Dendritic cell treated with granulocyte-macrophage colony-stimulating factor and Interleukin-4, amounts not matched to agents 40 ng/mL and 50 ng/mL, for 4 days (primary cell): Measurements from ENCODE around the gene KAT2A.

Source experiments
- H3K27ac Mint-ChIP-seq: one replicate; pipeline ENCODE4 v1.8.0; 2022; ENCODE audit warnings: mild to moderate bottlenecking, mixed read lengths
- H3K27me3 Mint-ChIP-seq: one replicate; pipeline ENCODE4 v1.8.0; 2022; ENCODE audit warnings: mild to moderate bottlenecking, mixed read lengths
- H3K36me3 Mint-ChIP-seq: one replicate; pipeline ENCODE4 v1.8.0; 2022; ENCODE audit warnings: low read depth, mixed read lengths
- H3K4me1 Mint-ChIP-seq: one replicate; pipeline ENCODE4 v1.8.0; 2022; ENCODE audit warnings: low read depth, mixed read lengths
- H3K4me3 Mint-ChIP-seq: one replicate; pipeline ENCODE4 v1.8.0; 2022; ENCODE audit warnings: mild to moderate bottlenecking, moderate library complexity, mixed read lengths
- H3K9me3 Mint-ChIP-seq: one replicate; pipeline ENCODE4 v1.8.0; 2022; ENCODE audit warnings: mixed read lengths
- intact Hi-C: fragments of 100-400 bp; cut with micrococcal nuclease; formaldehyde crosslinking; loops from one replicate; pipeline ENCODE4 v1.15.0; 2022

The KAT2A gene

DNA sequence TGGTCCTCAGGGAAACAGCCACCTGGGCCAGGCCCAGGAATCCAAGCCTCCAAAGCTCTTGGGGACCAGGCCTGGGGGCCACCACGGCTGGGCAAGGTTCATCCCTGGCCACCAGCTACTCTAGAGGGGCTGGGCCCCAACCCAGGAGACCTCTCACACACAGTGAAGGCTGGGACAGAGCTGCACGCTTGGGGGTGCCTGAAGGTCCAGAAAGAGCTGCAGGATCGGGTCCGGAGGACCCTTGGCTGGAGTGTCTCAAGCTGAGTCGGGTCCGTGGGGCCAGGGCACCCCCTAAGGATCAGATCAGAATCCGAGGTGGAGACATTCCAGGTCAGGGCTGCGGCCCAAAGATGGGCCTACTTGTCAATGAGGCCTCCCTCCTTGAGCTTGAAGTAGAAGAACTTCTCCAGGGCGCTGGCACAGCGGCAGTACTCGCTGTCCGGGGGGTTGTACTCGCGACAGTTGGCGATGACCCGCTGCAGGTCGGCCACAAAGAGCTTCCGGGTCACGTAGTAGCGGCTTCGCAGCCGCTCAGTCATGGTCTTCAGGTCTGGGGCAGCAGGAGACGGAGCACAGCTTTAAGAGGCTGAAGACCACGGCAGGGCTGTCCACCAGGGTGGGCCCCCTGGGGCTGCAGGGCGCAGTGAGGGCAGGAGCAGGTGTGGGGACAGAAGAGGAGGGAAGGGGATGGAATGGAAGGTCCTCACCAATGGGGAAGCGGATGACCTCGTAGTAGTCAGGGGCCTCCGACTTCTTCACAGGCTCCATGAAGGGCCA is 7.7 kb downstream of the KAT2A start:
- Mint-ChIP-seq H3K27ac (peak overlapping the region; percentile 93), H3K9me3 (no peaks in the 10 kb centered on the region), H3K4me1 (peaks cover 57% of the 10 kb centered on the region), H3K36me3 (peaks cover 78% of the 10 kb centered on the region), H3K27me3 (no peaks in the 10 kb centered on the region), H3K4me3 (no peak overlapping the region)
- intact Hi-C loops: no loop called here

- Mint-ChIP-seq H3K27me3 (no peaks in the 10 kb centered on the region), H3K4me3 (peak within 1 kb of the TSS; percentile 73), H3K27ac (peak within 1 kb of the TSS; percentile 93), H3K36me3 (peaks cover 75% of the 10 kb centered on the region), H3K4me1 (peaks cover 64% of the 10 kb centered on the region), H3K9me3 (no peaks in the 10 kb centered on the region)
- intact Hi-C loops: loop anchor here (1.0 kb wide), 1 partner anchor 146 kb away; the partner anchor contains the start of gene CNP
Measured at GRCh38 chr17:42112552-42113176, 8.5 kb downstream of the KAT2A start, which contains the start of gene DHX58. Gene DHX58, minus strand, starts transcription at chr17:42112714. Its CDS starts 822 bp downstream, at chr17:42111892.

GRCh38 chr17:42111871-42112551 is 9.2 kb downstream of the KAT2A start:
- Mint-ChIP-seq H3K36me3 (peaks cover 68% of the 10 kb centered on the region), H3K9me3 (no peaks in the 10 kb centered on the region), H3K27ac (peak overlapping the region; percentile 93), H3K27me3 (no peaks in the 10 kb centered on the region), H3K4me3 (peak overlapping the region; percentile 73), H3K4me1 (peaks cover 63% of the 10 kb centered on the region)
- intact Hi-C loops: loop anchor here (1.0 kb wide), 1 partner anchor 146 kb away; the partner anchor contains the start of gene CNP

DNA sequence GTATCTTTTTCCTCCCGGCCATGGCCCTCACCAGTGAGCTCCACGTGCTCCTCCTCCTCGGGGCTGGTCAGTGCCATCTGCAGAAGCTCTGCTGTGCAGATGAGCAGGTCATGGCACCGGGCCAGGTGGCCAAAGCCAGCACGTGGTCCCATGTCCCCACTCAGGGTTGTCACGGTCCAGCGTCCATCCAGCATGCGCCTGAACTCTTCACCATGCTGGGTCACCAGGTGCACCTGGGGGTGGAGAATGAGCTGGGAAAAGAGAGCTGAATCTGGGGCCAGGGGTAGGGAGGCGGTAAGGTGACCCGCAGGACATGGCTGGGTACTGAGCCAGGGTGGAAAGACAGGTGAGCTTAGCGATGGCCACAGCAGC is 9.9 kb downstream of the KAT2A start:
- H3K4me3 Mint-ChIP-seq: no peak overlapping the region
- H3K4me1 Mint-ChIP-seq: peaks cover 59% of the 10 kb centered on the region
- H3K27ac Mint-ChIP-seq: peak overlapping the region; percentile 93
- H3K36me3 Mint-ChIP-seq: peaks cover 70% of the 10 kb centered on the region
- no peaks in the 10 kb centered on the region for H3K9me3 Mint-ChIP-seq
- intact Hi-C loops: no loop called here
- H3K27me3 Mint-ChIP-seq: no peaks in the 10 kb centered on the region

DNA sequence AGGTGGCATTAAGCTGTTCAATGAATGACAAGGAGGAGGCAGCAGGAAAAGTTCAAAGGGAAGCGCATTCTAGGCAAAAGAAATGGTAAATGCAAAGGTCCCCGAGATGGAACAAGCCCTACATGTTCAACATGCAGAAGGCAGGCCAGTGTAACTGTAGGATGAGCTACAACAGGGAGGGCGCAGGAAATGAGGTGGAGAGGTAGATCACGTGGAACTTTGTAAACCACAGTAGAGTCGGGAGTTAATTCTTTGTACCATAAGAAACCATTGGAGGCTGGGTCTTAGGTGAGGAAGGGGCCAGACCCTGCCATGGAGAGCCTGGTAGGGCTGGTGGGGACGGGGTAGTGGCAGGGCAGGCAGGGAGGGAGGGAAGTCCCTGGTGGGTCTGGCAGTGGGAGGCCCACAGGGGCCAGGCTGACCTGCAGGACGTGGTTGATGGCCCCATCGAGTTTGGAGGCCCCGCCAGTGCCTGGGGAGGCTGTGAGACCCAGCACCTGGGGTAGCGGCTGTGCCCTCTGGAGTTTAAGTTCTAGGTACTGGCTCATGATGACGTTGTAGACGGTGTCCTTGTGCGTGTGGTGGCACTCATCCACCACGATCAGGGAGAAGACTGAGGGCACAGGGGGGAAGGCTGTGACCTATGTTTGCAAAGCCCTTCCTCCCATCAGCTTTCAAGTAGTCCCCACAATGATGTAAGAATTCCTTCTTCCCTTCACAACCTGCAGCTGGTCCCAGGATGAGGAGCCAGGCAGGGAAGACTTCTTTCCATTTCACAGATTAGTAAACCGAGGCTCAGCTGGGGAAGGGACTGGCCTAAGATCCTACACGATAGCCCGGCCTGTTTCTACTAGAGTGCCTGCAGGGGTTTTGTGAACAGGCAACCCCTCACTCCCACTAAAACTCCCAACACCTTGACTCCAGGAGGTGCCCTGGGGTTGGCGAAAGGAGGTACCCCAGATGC is 10.6 kb downstream of the KAT2A start:
- H3K9me3 Mint-ChIP-seq: no peaks in the 10 kb centered on the region
- H3K36me3 Mint-ChIP-seq: peaks cover 71% of the 10 kb centered on the region
- no peak overlapping the region for H3K4me3 Mint-ChIP-seq
- peaks cover 2% of the 10 kb centered on the region for H3K27me3 Mint-ChIP-seq
- peak overlapping the region; percentile 93 for H3K27ac Mint-ChIP-seq
- H3K4me1 Mint-ChIP-seq: peaks cover 59% of the 10 kb centered on the region
- intact Hi-C loops: no loop called here

DNA sequence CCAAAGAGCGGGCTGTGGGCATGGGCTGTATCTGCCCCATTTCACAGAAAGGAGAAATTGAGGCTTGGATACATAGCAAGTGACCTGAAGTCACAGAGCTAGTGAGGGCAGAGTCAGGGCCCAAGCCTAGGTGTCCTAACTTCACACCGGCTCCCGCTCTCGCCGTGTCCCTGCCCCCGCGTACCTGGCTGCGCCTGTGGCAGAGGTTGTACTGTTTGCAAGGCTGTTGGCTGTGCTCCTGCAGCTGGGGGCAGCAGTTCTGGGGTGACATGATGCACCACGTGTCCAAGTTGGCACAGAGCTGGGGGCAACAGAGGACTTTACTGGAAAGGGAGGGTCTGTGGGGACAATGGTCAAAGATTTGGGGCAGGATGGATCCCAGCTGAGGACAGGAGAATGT is 12.1 kb downstream of the KAT2A start:
- peaks cover 71% of the 10 kb centered on the region for H3K36me3 Mint-ChIP-seq
- H3K27me3 Mint-ChIP-seq: peaks cover 2% of the 10 kb centered on the region
- H3K9me3 Mint-ChIP-seq: no peaks in the 10 kb centered on the region
- intact Hi-C loops: no loop called here
- peaks cover 51% of the 10 kb centered on the region for H3K4me1 Mint-ChIP-seq
- H3K27ac Mint-ChIP-seq: no peak overlapping the region
- no peak overlapping the region for H3K4me3 Mint-ChIP-seq

DNA sequence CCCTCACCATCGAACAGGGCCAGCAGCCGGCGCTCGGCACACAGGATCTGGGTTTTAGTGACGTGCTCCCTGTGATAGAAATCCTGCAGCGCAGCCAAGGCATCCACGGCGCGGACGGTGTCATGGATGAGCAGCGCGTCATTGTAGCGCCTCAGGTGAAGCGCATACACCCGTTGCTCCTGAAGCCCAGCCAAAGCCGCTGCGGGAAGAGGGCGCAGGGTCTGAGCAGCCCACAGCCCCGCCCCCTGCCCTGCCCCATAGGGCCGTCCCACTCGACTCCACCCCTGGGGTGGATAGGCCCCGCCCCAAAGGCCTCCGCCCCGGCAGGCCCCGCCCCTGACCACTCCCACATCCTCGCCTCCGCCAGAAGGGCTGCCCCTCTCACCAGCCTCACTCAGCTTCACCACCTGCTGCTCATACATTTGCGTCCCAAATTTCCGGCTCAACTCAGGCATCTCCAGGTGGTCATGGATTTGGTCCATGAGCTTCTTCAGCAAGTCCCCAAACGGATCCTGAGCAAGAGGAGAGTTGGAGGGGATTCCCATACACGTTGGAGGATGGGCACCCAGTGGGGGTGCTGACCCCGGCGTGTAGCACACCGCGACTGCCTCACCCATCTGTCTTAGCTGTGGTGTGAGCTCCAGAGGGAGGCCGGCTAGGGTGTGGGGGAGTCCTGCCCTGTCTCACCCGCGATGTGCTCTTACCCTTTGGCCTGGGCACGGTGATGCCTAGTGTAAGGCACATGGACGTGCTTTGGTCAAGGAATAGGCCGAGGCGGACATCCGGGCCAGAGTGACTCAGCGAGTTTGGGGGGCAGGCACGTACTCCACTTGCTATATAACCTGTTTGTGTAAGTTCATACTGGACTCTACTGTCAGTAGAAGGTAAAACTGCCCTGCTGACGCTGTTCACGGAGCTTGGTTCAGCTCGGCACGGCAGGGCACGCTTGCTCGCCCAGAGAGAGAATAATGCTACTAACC is 13.3 kb downstream of the KAT2A start:
- peaks cover 75% of the 10 kb centered on the region for H3K36me3 Mint-ChIP-seq
- intact Hi-C loops: no loop called here

DNA sequence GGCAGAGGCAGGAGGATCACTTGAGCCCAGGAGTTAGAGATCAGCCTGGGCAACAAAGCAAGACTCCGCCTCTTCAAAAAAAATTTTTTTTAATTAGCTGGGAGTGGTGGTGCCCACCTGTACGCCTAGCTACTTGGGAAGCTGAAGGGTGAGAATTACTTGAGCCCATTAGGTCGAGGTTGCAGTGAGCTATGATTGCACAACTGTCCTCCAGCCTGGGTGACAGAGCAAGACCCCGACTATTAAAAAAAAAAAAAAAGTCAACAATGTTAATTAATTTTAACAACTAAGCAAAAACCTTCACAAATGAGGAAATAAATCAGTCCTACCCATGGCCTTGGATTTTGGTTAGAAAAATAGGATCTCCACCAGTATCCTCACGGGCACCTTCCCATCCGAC is 14.0 kb downstream of the KAT2A start:
- Mint-ChIP-seq H3K36me3 (peaks cover 82% of the 10 kb centered on the region), H3K27me3 (peaks cover 2% of the 10 kb centered on the region), H3K4me1 (peaks cover 33% of the 10 kb centered on the region), H3K9me3 (no peaks in the 10 kb centered on the region), H3K27ac (peak overlapping the region; percentile 44), H3K4me3 (peak overlapping the region; percentile 71)
- intact Hi-C loops: no loop called here

More for the DNA sequence above, 13.3 kb downstream of the KAT2A start:
- no peaks in the 10 kb centered on the region for H3K9me3 Mint-ChIP-seq
- peaks cover 2% of the 10 kb centered on the region for H3K27me3 Mint-ChIP-seq
- peak overlapping the region; percentile 44 for H3K27ac Mint-ChIP-seq
- H3K4me1 Mint-ChIP-seq: peaks cover 39% of the 10 kb centered on the region
- H3K4me3 Mint-ChIP-seq: peak overlapping the region; percentile 71

DNA sequence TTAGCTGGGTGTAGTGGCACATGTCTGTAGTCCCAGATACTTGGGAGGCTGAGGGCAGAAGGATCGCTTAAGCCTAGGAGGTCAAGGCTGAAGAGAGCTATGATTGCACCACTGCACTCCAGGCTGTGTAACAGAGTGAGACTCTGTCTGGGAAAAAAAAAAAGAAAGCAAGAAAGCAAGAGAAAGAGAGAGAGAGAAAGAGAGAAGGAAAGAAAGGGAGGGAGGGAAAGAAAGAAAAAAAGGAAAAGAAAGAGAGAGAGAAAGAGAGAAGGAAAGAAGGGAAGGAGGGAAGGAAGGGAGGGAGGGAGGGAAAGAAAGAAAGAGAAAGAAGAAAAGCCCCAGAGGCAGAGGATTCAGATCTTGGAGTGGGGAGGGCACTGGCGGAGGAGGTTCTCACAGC is 15.2 kb downstream of the KAT2A start:
- Mint-ChIP-seq H3K27ac (no peak overlapping the region), H3K27me3 (peaks cover 2% of the 10 kb centered on the region), H3K9me3 (no peaks in the 10 kb centered on the region), H3K4me1 (peaks cover 28% of the 10 kb centered on the region), H3K4me3 (no peak overlapping the region), H3K36me3 (peaks cover 77% of the 10 kb centered on the region)
- intact Hi-C loops: no loop called here

DNA sequence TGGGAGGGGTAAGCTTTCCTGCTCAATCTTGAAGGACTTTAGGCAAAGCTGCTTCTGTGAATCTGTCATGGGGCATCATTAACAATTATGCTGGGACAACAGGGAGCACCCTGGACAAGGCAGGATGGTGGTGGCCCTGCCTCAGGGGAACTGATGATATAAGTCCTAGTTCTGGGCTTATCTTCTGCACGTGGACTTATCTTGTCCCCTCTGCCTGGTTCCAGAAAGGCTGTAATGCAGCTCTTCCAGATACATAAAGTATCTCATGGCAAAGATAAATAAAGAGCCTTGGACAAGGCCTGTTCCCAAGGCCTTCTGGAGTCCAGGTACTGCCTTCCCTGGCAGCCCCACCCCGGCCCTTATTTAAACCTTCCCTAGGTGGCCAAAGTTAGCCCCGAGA is 16.9 kb downstream of the KAT2A start:
- intact Hi-C loops: no loop called here
- H3K27me3 Mint-ChIP-seq: peaks cover 2% of the 10 kb centered on the region
- H3K4me1 Mint-ChIP-seq: peaks cover 22% of the 10 kb centered on the region
- no peak overlapping the region for H3K27ac Mint-ChIP-seq
- no peak overlapping the region for H3K4me3 Mint-ChIP-seq
- peaks cover 60% of the 10 kb centered on the region for H3K36me3 Mint-ChIP-seq
- no peaks in the 10 kb centered on the region for H3K9me3 Mint-ChIP-seq

DNA sequence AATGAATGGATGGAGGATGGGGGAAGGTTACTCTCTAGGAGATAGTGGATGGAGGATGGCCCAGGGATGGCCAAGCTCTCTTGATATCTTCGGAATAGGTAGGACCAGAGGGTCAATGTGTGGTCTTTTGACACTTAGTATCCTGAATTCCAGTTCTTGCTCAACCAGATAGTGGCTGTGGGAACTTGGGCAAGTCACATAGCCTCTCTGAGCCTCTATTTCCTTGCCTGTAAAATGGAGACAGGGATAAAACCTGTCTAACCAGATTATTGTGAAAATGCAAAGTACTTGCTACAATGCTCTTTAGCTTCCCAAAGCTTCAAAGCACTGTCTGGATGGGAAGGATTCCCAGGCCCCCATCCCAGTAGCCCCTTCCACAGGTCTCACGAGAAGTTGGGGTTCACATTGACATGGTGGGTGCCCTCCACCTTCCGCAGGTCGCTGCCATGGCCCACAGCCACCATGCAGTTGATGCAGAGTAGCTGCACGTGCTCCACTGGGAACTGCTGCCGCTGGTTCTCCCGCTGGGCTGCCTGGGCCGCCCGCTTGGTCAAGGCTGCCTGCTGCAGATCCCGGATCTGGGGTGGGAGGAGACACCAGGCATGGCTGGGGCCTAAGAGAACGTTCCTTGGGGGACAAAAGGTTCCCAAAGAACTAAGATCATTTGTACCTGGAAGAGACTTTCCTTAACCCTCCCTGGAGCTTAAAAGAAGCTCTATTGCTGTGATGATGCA is 17.8 kb downstream of the KAT2A start:
- H3K27ac Mint-ChIP-seq: no peak overlapping the region
- no peak overlapping the region for H3K4me3 Mint-ChIP-seq
- H3K9me3 Mint-ChIP-seq: no peaks in the 10 kb centered on the region
- peaks cover 51% of the 10 kb centered on the region for H3K36me3 Mint-ChIP-seq
- intact Hi-C loops: no loop called here
- H3K4me1 Mint-ChIP-seq: peaks cover 20% of the 10 kb centered on the region
- peaks cover 9% of the 10 kb centered on the region for H3K27me3 Mint-ChIP-seq
